ENCODE results near the gene FASTKD2.

The FASTKD2 gene

DNA sequence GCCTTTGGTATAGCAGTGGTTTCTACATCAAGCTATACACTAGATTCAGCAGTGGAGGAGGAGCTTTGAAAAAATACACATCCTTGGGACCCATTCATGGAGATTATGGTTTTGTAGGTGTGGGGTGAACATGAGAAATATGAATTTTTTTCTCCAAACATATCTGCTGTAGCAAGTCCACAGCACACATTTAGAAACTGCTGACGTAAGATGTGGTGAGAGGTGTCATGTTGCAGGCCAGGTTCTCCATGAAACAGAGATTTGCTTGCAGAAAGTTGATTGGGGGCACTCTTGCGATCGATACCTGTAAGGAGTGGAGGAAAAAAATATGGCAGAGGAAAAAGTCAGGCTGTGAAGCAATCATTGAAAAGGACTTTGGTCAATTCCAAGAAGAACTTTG is 67.9 kb downstream of the FASTKD2 start (continued):
- TF ChIP-seq ZNF266 (tag by site-specific recombination; IDR thresholded peaks at IDR 0.05; ENCODE audit: low read depth) (no peak), ZNF248 (tag by site-specific recombination; IDR thresholded peaks at IDR 0.05) (no peak)

DNA sequence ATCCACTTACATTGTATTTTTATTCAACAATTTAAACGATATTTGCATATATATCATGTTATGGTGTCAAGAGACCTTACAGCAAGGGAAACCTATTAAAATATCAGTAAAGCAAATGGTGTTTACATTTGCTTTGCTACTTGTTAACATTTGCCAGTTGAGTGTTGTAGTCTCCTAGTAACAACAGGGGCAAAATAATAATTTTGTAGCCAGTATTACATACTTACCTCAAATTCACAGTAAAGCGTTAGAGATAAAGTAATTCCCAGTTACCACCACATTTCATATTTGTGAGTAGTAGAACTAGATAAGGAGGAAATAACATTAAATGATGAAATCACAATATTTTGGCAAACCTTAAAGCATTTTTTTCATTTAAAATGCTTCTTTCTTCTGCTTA is 71.3 kb downstream of the FASTKD2 start:
- TF ChIP-seq ZBTB10 (tag by site-specific recombination; IDR thresholded peaks at IDR 0.05) = no peak
- TF ChIP-seq KLF7 (tag by site-specific recombination; IDR thresholded peaks at IDR 0.05; ENCODE audit: borderline replicate concordance) = no peak
- TF ChIP-seq, protein P1, sequence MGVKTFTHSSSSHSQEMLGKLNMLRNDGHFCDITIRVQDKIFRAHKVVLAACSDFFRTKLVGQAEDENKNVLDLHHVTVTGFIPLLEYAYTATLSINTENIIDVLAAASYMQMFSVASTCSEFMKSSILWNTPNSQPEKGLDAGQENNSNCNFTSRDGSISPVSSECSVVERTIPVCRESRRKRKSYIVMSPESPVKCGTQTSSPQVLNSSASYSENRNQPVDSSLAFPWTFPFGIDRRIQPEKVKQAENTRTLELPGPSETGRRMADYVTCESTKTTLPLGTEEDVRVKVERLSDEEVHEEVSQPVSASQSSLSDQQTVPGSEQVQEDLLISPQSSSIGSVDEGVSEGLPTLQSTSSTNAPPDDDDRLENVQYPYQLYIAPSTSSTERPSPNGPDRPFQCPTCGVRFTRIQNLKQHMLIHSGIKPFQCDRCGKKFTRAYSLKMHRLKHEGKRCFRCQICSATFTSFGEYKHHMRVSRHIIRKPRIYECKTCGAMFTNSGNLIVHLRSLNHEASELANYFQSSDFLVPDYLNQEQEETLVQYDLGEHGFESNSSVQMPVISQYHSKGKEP (tag by site-specific recombination; IDR thresholded peaks at IDR 0.05) = no peak
- no peak for TF ChIP-seq ZNF398 (tag by site-specific recombination; IDR thresholded peaks at IDR 0.05)
- TF ChIP-seq, protein P2, sequence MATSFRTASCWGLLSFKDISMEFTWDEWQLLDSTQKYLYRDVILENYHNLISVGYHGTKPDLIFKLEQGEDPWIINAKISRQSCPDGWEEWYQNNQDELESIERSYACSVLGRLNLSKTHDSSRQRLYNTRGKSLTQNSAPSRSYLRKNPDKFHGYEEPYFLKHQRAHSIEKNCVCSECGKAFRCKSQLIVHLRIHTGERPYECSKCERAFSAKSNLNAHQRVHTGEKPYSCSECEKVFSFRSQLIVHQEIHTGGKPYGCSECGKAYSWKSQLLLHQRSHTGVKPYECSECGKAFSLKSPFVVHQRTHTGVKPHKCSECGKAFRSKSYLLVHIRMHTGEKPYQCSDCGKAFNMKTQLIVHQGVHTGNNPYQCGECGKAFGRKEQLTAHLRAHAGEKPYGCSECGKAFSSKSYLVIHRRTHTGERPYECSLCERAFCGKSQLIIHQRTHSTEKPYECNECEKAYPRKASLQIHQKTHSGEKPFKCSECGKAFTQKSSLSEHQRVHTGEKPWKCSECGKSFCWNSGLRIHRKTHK (tag by site-specific recombination; IDR thresholded peaks at IDR 0.05) = no peak
- no peak for TF ChIP-seq ZSCAN4 (tag by site-specific recombination; IDR thresholded peaks at IDR 0.05)
- no peak for TF ChIP-seq PRDM2 (tag by site-specific recombination; IDR thresholded peaks at IDR 0.05; ENCODE audit: borderline replicate concordance)
- no peak for TF ChIP-seq ZSCAN23 (tag by site-specific recombination; IDR thresholded peaks at IDR 0.05)
- TF ChIP-seq ZNF791 (tag by site-specific recombination; IDR thresholded peaks at IDR 0.05) = no peak
- TF ChIP-seq KLF9 (tag by site-specific recombination; IDR thresholded peaks at IDR 0.05; ENCODE audit: low read depth) = no peak
- no peak for TF ChIP-seq GLI2 (tag by site-specific recombination; IDR thresholded peaks at IDR 0.05; ENCODE audit: borderline replicate concordance, low read depth)
- no peak for TF ChIP-seq ZNF645 (tag by site-specific recombination; IDR thresholded peaks at IDR 0.05)
- TF ChIP-seq ZNF785 (tag by site-specific recombination; IDR thresholded peaks at IDR 0.05) = no peak
- no peak for TF ChIP-seq ZNF747 (tag by site-specific recombination; IDR thresholded peaks at IDR 0.05)
- ChIA-PET POLR2A (no interaction called here), CTCF (no interaction called here)
- H3K9me3 ChIP-seq (ENCODE audit: control insufficient read depth, insufficient read depth, low read depth, low read length) = no peaks in the 10 kb centered on the region
- H3K36me3 ChIP-seq (ENCODE audit: control insufficient read depth in 2 of 2, insufficient read depth in 1 of 2, low read length in 2 of 2) = no peaks in the 10 kb centered on the region
- H3K4me1 ChIP-seq (ENCODE audit: control insufficient read depth, insufficient read depth, low read length) = no peaks in the 10 kb centered on the region
- no peak overlapping the region for H3K4me3 ChIP-seq (ENCODE audit: low read depth, low read length)
- H3K27ac ChIP-seq (ENCODE audit: extremely low read depth, low read depth, low read length) = no peak overlapping the region
